ENCODE measurements around the gene NUDT4.
"Not testable (repeated sequence)": the region's sequence is repeated elsewhere in the genome, so short reads cannot be mapped to it uniquely, and the experiment has no call there.

Gene NUDT4

GRCh38 chr12:93368766-93369165 lies 9.0 kb upstream of the NUDT4 start:
- no peak for DNase-seq

DNA sequence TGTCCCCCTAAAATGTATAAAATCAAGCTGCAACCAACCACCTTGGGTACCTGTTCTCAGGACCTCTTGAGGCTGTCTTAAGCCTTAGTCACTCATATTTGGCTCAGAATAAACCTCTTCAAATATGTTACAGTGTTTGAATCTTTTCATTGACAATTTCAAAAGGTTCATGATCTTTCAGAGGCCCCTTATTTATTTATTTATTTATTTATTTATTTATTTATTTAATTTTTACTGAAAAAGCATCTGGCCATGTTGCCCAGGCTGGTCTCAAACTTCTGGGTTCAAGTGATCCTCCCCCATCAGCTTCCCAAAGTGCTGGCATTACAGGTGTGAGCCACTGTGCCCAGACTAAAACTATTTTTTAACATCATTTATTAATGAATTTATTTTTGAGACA lies 8.2 kb upstream of the NUDT4 start:
- DNase-seq: no peak

DNA sequence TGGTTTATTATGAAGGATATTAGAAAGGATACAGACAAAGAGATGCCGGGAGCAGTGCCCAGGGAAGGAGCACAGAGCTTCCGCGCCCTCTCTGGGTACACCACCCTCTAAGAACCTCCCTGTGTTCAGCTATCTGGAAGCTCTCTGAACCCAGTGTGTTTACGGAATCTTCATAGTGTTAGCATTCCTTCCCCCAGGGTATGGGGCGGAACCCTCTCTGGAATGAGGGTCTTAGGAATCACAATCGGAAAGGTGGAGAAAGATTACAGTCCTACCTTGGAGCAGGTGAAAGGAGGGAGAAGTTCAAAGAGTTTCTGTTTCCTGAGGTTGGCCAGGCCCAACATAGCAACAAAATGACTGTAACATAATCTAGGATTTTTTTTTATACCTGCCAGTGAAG lies 6.8 kb upstream of the NUDT4 start:
- no peak for DNase-seq

- no peak for DNase-seq
Measured at GRCh38 chr12:93373961-93374656, 3.6 kb upstream of the NUDT4 start.

DNA sequence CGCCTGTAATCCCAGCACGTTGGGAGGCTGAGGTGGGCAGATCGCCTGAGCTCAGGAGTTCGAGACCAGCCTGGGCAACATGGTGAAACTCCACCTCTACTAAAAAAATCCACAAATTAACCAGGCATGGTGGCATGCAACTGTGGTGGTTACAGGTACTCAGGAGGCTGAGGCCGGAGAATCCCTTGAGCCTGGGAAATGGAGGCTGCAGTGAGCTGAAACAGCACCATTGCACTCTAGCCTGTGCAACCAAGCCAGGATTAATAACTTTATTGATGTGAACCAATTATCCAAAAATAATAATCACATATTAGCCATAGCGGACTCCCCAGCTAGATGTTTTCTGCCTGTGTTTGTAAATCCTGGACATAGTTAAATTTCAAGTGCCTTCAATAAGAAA lies 1.8 kb upstream of the NUDT4 start:
- no peak for DNase-seq

DNA sequence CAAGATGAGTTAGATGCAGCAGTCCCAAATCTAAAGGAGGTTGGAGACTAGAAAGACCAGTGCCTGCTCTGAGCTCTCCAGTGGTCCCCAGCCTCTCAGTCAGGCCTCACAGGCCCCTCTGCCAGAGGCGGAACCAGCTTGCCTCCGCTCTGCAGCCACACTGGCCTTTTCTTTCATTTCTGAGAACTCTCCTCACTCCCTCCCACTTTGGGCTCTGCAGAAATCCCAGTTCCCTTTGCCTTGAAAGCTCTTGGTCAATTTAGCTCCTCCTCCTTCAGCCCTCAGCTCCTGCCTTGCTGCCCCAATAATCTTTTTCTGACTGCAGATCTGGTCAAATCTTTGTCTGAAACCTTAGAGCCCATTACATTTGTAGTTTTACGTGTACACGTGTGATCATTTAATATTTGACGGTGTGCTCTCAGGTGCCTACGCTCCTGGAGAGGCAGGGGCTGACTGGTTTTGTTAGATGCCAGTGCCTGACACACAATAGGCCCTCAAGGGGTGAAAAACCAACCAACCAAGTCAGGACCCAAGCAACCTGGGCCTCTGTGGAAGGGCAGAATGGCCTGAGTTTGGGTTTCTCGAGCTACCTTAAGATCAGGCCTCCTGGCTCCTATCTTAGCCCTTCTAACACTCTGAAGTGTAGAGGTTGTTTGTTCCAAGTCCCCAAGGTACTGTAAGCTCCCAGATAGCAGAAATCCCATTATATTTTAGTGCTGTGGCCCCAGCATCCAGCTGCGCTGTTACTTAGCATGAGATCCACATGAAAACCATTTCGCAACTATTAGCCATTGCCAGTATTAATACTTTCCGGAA lies 1.1 kb upstream of the NUDT4 start:
- peak in 12 of 14 donors; percentile 12 to 58 (median 34) for DNase-seq

GRCh38 chr12:93378196-93378997 lies 672 bp downstream of the NUDT4 start:
- peak in 12 of 14 donors; percentile 9 to 80 (median 42) for DNase-seq

DNA sequence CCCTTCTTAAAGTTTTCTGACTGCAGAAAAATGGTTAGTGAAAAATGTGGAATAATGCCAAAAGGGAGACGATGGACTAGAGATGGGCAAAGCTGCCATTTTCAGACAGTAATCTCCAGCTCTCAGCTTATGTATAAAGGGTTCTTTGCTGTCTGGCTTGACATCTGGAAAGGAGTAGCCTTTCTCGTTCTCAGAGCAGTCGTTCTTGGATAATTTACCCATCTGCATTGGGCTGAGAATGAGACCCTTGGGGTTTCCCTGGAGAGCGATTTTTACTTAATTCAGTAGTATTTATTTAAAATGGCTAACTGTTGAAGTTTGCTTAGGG lies 1.2 kb downstream of the NUDT4 start:
- peak in 2 of 14 donors; percentile 15 to 49 for DNase-seq

GRCh38 chr12:93379326-93379980 lies 1.7 kb downstream of the NUDT4 start:
- DNase-seq: peak in 2 of 14 donors; percentile 9 to 22

DNA sequence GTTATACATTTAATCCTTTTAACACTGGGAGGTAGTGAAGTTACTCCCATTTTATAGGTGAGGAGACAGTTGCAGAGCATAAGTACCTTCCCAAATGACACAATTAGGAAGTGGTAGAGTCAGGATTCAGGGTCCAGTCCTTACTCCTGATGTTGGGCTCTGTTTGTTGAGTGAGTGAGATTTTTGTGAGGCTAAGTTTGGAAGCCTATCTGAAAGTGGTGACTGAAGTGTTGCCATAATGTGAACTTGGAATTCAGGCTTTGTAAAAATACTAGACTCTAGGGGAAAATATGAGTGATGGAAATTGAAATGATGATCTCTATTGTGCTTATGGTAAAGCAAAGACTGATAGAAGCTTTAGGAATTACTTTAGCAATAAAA lies 2.2 kb downstream of the NUDT4 start:
- no peak for DNase-seq

DNA sequence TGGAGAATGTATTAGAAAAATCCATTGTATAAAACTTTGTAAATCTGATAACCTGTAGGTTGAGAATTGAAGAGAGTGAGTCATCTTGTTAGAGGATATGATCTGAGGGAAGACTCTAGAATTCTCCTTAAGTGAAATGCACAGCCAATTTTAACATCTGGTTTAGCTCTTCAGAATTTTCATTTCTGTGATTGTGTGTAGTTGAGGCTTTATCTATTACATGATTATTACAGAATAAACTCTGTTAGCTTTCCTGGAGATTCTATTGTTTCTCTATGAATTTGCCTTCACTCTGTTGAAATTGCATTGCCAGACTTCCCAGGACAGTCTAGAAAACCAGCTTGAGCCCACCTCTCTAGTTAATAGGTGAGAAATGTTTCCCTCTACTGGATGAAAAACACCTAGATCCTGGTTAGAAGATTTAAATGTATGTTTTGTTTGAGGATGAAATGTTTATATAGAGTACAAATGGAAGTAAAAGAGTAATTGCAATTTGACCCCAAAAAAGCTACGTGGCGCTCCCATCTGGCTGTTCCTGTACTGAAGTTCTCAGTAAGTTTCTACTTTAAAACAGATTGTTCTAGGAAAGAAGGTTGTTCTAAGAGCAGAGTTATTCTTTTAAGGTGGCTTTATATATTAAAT lies 2.9 kb downstream of the NUDT4 start:
- no peak for DNase-seq

DNA sequence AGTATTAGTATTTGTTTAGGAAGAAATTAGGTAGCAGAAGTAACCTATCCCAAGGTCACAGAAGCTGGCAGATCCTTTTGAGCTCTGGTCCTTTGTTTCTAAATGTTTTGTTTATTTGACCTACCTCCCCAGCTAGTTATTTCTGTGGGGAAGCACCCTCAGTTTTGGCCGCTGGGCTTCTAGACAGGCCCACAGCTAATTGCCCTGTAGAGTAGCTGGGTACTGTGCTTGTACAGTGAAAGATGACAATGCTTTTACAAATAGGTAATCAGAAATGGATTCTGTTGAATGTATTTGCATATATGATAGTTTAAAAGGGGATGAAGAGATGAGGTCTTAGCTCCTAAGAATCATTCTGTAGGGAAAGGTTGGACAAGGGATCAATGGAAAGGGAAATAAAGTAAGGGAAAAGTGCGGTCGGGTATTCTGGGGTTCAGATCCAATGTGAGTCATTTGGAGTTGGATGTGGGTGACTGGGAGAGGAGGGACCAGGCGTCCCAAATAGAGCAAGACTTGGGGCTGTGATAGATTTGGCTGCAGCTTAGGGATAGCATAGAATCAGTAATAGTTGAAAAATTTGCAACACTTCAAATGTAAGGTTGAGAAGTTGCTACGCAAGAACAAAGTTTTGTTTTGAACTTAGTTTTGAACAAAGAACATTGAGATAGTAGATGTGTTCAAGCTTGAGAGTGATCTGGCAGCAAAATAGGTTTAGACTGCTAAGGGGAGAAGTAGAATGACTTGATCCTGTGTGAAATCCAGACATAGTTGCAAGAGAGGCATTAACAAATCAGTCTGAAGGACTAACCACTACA lies 3.6 kb downstream of the NUDT4 start:
- no peak for DNase-seq

GRCh38 chr12:93381976-93382437 lies 4.3 kb downstream of the NUDT4 start:
- not testable (repeated sequence) for DNase-seq

DNA sequence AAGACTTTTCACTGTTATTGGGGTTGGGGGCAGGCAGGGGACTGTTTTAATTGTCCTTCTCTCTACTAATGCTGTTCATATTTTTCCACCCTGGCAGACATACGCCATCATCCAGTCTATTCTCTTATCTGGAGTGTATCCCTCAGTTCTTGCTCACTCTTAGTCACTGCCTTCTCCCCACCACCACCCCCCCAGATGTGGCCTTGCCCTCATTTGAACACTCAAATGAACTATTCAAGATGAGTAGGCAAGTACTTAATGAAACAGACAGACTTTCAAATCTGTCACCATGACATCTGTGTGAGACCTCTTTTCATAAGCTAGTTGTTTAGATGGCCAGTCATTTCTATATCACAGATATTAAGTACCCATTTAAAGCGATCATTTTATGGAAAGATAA lies 10.1 kb downstream of the NUDT4 start:
- no peak for DNase-seq

GRCh38 chr12:93390031-93390430 lies 12.3 kb downstream of the NUDT4 start:
- DNase-seq: no peak

DNA sequence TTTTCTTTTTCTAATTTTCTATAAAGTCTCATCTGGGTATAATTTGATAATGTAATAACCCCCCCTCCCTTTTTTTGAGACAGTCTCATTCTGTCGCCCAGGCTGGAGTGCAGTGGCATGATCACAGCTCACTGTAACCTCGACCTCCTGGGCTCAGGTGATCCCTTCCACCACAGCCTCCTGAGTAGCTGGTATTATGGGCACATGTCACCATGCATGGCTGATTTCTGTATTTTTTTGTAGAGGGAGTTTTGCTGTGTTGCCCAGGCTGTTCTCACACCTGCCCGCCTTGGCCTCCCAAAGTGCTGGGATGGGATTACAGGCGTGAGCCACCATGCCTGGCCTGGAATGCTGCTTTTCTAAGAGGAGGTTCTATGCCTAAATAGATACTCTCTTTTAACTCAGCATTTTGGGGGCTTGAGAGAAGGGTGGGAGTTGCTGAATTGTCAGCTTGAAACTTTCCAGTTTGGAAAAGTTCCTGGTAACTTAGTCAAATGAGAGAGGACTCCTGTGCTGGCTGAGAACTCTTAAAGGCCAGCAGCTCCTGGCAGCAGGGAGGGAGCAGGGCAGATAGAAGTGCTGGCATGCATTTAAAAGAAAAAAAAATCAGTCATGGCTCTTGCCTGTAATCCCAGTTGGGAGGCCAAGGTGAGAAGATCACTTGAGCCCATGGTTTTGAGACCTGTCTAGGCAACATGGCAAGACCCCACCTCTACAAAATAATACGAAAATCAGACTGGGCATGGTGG lies 13.0 kb downstream of the NUDT4 start:
- no peak for DNase-seq

GRCh38 chr12:93393425-93393824 lies 15.7 kb downstream of the NUDT4 start:
- DNase-seq: no peak

- DNase-seq: no peak
Measured at GRCh38 chr12:93397412-93397811, 19.7 kb downstream of the NUDT4 start.

DNA sequence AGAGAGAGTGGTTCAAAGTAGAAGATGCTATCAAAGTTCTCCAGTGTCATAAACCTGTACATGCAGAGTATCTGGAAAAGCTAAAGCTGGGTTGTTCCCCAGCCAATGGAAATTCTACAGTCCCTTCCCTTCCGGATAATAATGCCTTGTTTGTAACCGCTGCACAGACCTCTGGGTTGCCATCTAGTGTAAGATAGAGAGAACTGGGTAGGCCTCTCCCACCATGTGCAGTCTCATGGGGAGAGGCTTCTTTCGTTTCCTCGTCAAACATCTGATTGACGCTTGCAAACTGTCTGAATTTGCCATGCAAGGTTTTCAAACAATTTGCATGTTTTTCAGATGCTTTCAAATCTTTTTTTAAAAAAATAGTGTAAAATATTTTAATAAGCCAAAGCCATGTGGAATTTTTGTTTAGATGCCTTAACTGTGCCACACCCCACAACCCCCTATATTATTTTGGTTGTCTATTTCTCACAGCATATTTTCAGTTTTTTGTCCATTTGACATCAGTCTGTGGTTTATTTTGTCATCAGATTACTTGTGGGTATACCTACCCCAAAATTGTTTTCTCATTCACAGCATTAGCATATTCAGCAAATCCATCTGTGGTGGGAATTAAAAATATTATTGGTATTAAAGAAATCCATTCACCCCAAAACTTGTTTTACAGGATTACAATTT lies 21.6 kb downstream of the NUDT4 start:
- not testable (repeated sequence) for DNase-seq

All from C1 segment of cervical spinal cord (tissue), 14 donors.